ENCODE results near the gene CHD6. TPM values are rescaled to one million over a fixed set of nuclear protein-coding genes. Genes with fewer than 3 reads are reported as not detected.

The CHD6 gene
- total and polyA plus RNA-seq, 2 experiments from 2014 or later: 41.0 to 158 TPM

- no peak overlapping the region for H3K27ac Mint-ChIP-seq
- H3K4me3 Mint-ChIP-seq: no peak overlapping the region
Observed at GRCh38 chr20:41526327-41526726, 91.8 kb downstream of the CHD6 start.

More at GRCh38 chr20:41526327-41526726, 91.8 kb downstream of the CHD6 start:
- Mint-ChIP-seq H3K36me3 (ENCODE audit: low read depth) (peaks cover 6% of the 10 kb centered on the region; the same call in 1 of the 3 replicates), H3K4me1 (peaks cover 4% of the 10 kb centered on the region; the same call in 2 of the 3 replicates), H3K9me3 (no peaks in the 10 kb centered on the region), H3K27me3 (ENCODE audit: insufficient read depth, low read depth, poor library complexity) (no peaks in the 10 kb centered on the region)
- Histone ChIP-seq H3K4me1 (ENCODE audit: insufficient read depth) (no peaks in the 10 kb centered on the region), H4K20me1 (replicated peaks; ENCODE audit: insufficient read depth) (peaks cover 24% of the 10 kb centered on the region), H3K27ac (ENCODE audit: low read depth) (0 out of 2 replicates have a peak overlapping the region, but pooled peaks have one; percentile 17), H3F3A (replicated peaks; ENCODE audit: low read depth) (no peaks in the 10 kb centered on the region), H3K27me3 (ENCODE audit: insufficient read depth) (no peaks in the 10 kb centered on the region), H3K36me3 (ENCODE audit: insufficient read depth) (no peaks in the 10 kb centered on the region; the same call in 1 of the 2 replicates), H2AFZ (no peak overlapping the region), H3K4me3 (no peak overlapping the region), H3K9me2 (ENCODE audit: insufficient read depth) (no peaks in the 10 kb centered on the region), H3K79me2 (replicated peaks; ENCODE audit: insufficient read depth) (peaks cover 69% of the 10 kb centered on the region), H3K4me2 (no peak overlapping the region)
- DNase-seq (ENCODE audit: low spot score): no peak
- TF ChIP-seq NANOG (IDR thresholded peaks at IDR 0.05; ENCODE audit: borderline replicate concordance): no peak
- TF ChIP-seq ZNF114 (CRISPR knock-in tag; IDR thresholded peaks at IDR 0.05): no peak
- TF ChIP-seq, protein P1, sequence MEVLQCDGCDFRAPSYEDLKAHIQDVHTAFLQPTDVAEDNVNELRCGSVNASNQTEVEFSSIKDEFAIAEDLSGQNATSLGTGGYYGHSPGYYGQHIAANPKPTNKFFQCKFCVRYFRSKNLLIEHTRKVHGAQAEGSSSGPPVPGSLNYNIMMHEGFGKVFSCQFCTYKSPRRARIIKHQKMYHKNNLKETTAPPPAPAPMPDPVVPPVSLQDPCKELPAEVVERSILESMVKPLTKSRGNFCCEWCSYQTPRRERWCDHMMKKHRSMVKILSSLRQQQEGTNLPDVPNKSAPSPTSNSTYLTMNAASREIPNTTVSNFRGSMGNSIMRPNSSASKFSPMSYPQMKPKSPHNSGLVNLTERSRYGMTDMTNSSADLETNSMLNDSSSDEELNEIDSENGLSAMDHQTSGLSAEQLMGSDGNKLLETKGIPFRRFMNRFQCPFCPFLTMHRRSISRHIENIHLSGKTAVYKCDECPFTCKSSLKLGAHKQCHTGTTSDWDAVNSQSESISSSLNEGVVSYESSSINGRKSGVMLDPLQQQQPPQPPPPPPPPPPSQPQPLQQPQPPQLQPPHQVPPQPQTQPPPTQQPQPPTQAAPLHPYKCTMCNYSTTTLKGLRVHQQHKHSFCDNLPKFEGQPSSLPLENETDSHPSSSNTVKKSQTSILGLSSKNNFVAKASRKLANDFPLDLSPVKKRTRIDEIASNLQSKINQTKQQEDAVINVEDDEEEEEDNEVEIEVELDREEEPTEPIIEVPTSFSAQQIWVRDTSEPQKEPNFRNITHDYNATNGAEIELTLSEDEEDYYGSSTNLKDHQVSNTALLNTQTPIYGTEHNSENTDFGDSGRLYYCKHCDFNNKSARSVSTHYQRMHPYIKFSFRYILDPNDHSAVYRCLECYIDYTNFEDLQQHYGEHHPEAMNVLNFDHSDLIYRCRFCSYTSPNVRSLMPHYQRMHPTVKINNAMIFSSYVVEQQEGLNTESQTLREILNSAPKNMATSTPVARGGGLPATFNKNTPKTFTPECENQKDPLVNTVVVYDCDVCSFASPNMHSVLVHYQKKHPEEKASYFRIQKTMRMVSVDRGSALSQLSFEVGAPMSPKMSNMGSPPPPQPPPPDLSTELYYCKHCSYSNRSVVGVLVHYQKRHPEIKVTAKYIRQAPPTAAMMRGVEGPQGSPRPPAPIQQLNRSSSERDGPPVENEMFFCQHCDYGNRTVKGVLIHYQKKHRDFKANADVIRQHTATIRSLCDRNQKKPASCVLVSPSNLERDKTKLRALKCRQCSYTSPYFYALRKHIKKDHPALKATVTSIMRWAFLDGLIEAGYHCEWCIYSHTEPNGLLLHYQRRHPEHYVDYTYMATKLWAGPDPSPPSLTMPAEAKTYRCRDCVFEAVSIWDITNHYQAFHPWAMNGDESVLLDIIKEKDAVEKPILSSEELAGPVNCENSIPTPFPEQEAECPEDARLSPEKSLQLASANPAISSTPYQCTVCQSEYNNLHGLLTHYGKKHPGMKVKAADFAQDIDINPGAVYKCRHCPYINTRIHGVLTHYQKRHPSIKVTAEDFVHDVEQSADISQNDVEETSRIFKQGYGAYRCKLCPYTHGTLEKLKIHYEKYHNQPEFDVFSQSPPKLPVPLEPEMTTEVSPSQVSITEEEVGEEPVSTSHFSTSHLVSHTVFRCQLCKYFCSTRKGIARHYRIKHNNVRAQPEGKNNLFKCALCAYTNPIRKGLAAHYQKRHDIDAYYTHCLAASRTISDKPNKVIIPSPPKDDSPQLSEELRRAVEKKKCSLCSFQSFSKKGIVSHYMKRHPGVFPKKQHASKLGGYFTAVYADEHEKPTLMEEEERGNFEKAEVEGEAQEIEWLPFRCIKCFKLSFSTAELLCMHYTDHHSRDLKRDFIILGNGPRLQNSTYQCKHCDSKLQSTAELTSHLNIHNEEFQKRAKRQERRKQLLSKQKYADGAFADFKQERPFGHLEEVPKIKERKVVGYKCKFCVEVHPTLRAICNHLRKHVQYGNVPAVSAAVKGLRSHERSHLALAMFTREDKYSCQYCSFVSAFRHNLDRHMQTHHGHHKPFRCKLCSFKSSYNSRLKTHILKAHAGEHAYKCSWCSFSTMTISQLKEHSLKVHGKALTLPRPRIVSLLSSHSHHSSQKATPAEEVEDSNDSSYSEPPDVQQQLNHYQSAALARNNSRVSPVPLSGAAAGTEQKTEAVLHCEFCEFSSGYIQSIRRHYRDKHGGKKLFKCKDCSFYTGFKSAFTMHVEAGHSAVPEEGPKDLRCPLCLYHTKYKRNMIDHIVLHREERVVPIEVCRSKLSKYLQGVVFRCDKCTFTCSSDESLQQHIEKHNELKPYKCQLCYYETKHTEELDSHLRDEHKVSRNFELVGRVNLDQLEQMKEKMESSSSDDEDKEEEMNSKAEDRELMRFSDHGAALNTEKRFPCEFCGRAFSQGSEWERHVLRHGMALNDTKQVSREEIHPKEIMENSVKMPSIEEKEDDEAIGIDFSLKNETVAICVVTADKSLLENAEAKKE (CRISPR knock-in tag; IDR thresholded peaks at IDR 0.05): no peak
- no peak for ATAC-seq
